Upper lobe of left lung (tissue), 6 donors: ENCODE data around the gene TDRD1. TPM values are rescaled to one million over a fixed set of nuclear protein-coding genes. Genes with fewer than 3 reads are reported as not detected.

Experiments
- ATAC-seq, 2 donors: fragments of 200-7000 bp; cut with Tn5 transposase; one replicate each; pipeline ENCODE4 v1.9.1; 2022; ENCODE audit warnings: mild to moderate bottlenecking in 2 of 2, moderate library complexity in 2 of 2; ENCODE audit not compliant: low FRiP score in 2 of 2
- DNase-seq, 2 donors: peaks; one replicate each; pipeline ENCODE4 v3.0.0-alpha.2; 2019 to 2020
- H3K27ac ChIP-seq, 4 donors: fragments of 200-600 bp; sonication (generic); one replicate each; pipeline ENCODE4 v1.5.1; 2016 to 2019
- H3K27me3 ChIP-seq, 4 donors: fragments of 200-600 bp; sonication (generic); one replicate each; pipeline ENCODE4 v1.5.1; 2017 to 2019
- H3K36me3 ChIP-seq, 4 donors: fragments of 200-600 bp; sonication (generic); one replicate each; pipeline ENCODE4 v1.5.1; 2016 to 2019
- H3K4me1 ChIP-seq, 4 donors: fragments of 200-600 bp; sonication (generic); one replicate each; pipeline ENCODE4 v1.5.1; 2018 to 2019
- H3K4me3 ChIP-seq, 4 donors: fragments of 200-600 bp; sonication (generic); one replicate each; pipeline ENCODE4 v1.5.1; 2017 to 2019; ENCODE audit warnings: mild to moderate bottlenecking in 2 of 4, moderate library complexity in 1 of 4
- H3K9me3 ChIP-seq, 4 donors: fragments of 200-600 bp; sonication (generic); one replicate each; pipeline ENCODE4 v1.5.1; 2018 to 2019
- EP300 ChIP-seq, 4 donors: sonication (generic); formaldehyde crosslinking; IDR thresholded peaks; one replicate each; pipeline ENCODE4 v1.5.1; 2017; ENCODE audit warnings: antibody characterized with exemption in 4 of 4, control low read depth in 2 of 4
- POLR2A ChIP-seq, 4 donors: fragments of 450-650 bp; IDR thresholded peaks; one replicate each; pipeline ENCODE4 v1.5.1; 2016 to 2017; ENCODE audit warnings: antibody characterized with exemption in 4 of 4, mild to moderate bottlenecking in 2 of 4
- POLR2AphosphoS5 ChIP-seq, 2 donors: sonication (generic); formaldehyde crosslinking; IDR thresholded peaks; one replicate each; pipeline ENCODE4 v1.5.1; 2017; ENCODE audit warnings: antibody characterized with exemption in 2 of 2
- WGBS, 2 donors: methylation state at CpG; one replicate each; pipeline ENCODE4 v1.1.5; 2017 to 2018; 5-methylcytosine and 5-hydroxymethylcytosine counted together
- total RNA-seq, 6 donors: library from RNA; depleted of rRNA in 4 of 6; stranded (reverse); fragments of >200 nt in 4 of 6; gene quantifications; one replicate each; pipeline versions ENCODE4 v1.1.0 to v1.2.1, GENCODE V29; 2016 to 2021
- TF ChIP-seq, protein P1 (sequence below), 6 experiments: fragments of 450-650 bp in 4 of 6; fragments of 200-600 bp in 2 of 6; sonication (generic) in 2 of 6; IDR thresholded peaks; one replicate each; pipeline ENCODE4 v1.5.1; 2016 to 2019; ENCODE audit warnings: antibody characterized with exemption in 6 of 6
- donor health status: DM: no; HTN: no; CAD: no; lungs with moderate emphysema.
- donor health status: DM: no; HTN: yes; CAD: no; lungs with severe emphysema.

Gene TDRD1
- total RNA-seq, 6 donors from 2014 or later, result 0.10 to 0.17 (median 0.14) TPM; not detected in 2

DNA sequence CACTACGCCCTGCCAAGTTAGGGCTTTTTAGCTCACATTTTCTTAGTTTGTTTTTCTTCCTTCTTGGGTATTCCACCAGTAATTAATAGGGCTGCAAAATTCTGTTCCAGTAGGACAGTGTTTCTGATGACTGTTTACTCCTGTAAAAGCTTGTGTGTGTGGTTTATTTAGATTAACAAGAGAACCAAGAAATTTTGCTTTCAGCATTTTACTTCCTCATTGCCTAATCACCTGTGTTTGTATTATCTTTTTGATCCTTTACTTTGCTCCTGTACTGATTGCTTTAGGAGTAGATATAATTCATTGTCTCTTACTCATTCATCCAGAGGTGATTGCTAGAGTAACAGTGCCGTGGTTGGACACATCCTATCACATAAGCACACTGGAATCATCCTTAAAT is 27.7 kb downstream of the TDRD1 start:
- DNase-seq, result no peak
- TF ChIP-seq POLR2A (IDR thresholded peaks at IDR 0.05), result no peak
- TF ChIP-seq EP300 (IDR thresholded peaks at IDR 0.05), result no peak
- TF ChIP-seq, protein P1, sequence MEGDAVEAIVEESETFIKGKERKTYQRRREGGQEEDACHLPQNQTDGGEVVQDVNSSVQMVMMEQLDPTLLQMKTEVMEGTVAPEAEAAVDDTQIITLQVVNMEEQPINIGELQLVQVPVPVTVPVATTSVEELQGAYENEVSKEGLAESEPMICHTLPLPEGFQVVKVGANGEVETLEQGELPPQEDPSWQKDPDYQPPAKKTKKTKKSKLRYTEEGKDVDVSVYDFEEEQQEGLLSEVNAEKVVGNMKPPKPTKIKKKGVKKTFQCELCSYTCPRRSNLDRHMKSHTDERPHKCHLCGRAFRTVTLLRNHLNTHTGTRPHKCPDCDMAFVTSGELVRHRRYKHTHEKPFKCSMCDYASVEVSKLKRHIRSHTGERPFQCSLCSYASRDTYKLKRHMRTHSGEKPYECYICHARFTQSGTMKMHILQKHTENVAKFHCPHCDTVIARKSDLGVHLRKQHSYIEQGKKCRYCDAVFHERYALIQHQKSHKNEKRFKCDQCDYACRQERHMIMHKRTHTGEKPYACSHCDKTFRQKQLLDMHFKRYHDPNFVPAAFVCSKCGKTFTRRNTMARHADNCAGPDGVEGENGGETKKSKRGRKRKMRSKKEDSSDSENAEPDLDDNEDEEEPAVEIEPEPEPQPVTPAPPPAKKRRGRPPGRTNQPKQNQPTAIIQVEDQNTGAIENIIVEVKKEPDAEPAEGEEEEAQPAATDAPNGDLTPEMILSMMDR (IDR thresholded peaks at IDR 0.05), result no peak
- no peak for TF ChIP-seq POLR2AphosphoS5 (IDR thresholded peaks at IDR 0.05)
- Histone ChIP-seq H3K4me3 (no peak overlapping the region), H3K9me3 (no peaks in the 10 kb centered on the region), H3K27ac (no peak overlapping the region), H3K27me3 (no peaks in the 10 kb centered on the region), H3K4me1 (no peaks in the 10 kb centered on the region), H3K36me3 (no peaks in the 10 kb centered on the region)
- 64 to 91% methylated on average over 2 of the region's 2 CpGs for WGBS, 2 donors
- no peak for ATAC-seq

DNA sequence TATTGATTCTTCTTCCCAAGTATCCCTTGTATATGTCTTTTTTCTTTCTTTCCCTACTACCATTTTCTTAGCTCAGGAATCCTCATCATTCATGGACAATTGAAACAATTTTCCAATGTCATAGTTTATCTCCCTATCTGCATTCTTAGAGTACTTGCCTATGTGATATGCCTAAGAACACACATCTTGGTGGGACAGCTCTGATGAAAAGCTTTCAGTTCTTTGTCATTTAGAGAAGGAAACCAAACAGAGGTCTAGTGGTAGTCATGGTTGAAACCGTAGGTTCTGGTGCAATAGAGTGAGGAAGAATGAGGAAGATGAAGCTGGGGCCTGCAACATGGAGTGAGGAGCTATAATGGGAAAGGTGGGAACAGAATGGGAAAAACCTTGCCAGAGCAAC is 28.2 kb downstream of the TDRD1 start:
- ATAC-seq (no peak), DNase-seq (no peak)
- no peaks in the 10 kb centered on the region for H3K27me3 ChIP-seq
- TF ChIP-seq, protein P1 (IDR thresholded peaks at IDR 0.05), result no peak
- TF ChIP-seq POLR2AphosphoS5 (IDR thresholded peaks at IDR 0.05), result no peak
- TF ChIP-seq EP300 (IDR thresholded peaks at IDR 0.05), result no peak
- TF ChIP-seq POLR2A (IDR thresholded peaks at IDR 0.05), result no peak
- H3K4me1 ChIP-seq, result no peaks in the 10 kb centered on the region
- H3K4me3 ChIP-seq, result no peak overlapping the region
- H3K9me3 ChIP-seq, result no peaks in the 10 kb centered on the region
- 59 to 61% methylated on average over 1 of the region's 1 CpG for WGBS, 2 donors
- H3K27ac ChIP-seq, result no peak overlapping the region
- no peaks in the 10 kb centered on the region for H3K36me3 ChIP-seq

DNA sequence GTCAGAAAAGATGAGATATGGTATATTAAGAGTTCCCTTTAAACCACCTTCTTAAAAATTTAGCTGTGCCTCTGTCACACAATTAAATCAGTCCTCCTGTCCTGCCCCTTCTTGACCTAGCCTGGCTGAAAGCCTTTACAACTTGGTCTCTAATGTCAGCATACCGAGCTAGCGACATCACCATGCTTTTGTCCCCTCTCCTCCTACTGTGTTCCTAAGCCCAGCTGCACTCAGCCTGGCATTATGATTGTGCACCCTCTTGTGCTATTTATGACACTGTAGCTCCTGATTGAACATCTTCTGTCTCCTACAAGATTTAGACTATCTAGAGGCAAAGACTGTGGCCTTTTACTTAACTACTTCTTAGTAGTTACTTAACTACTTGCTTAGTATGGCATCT is 29.2 kb downstream of the TDRD1 start:
- DNase-seq, result no peak
- TF ChIP-seq POLR2A (IDR thresholded peaks at IDR 0.05) (no peak), EP300 (IDR thresholded peaks at IDR 0.05) (no peak)
- no peak for ATAC-seq

DNA sequence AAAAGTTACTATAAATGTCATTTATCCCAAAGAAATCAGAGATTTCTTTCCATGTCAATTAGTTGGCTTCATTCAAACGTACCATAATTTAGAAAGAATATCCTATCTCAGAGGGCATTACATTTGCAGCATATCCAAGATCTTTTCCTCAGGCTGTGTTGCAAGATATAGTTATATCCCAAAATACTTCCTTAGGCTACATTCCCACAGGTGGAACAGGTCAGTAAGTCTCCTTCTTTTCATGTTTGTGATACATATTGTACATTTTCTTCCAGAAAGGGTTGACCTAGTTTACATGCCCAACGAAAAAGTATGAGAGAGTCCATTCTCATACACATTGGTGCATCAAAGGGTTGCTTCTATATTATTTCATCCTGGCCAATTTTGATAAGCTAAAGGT is 33.0 kb downstream of the TDRD1 start:
- no peak for DNase-seq
- 86 to 89% methylated on average over 2 of the region's 2 CpGs for WGBS, 2 donors

More for the DNA sequence above, 29.2 kb downstream of the TDRD1 start:
- H3K36me3 ChIP-seq, result no peaks in the 10 kb centered on the region
- no peaks in the 10 kb centered on the region for H3K4me1 ChIP-seq
- no peaks in the 10 kb centered on the region for H3K27me3 ChIP-seq
- WGBS, 2 donors, result 90 to 98% methylated on average over 2 of the region's 2 CpGs
- no peak overlapping the region for H3K27ac ChIP-seq
- H3K4me3 ChIP-seq, result no peak overlapping the region
- H3K9me3 ChIP-seq, result no peaks in the 10 kb centered on the region

DNA sequence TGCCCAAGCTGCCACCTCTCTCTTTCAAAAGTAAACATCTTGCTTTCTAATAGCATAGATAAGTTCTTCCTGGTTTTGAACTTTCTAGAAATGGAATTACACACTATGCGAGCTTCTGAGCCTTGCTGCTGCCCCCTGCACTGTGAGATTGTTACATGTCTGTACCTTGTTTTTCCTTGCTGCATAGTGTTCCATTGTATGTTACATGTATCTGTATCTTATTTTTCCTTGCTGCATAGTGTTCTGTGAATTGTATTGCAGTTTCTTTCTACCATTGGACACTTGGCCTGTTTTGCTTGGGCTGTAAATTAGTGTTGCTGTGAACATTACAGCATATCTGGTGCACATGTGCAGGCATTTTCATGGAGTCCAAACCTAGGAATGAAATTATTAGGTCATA is 35.9 kb downstream of the TDRD1 start:
- WGBS, 2 donors, result 90 to 93% methylated on average over 1 of the region's 1 CpG
- no peak overlapping the region for H3K27ac ChIP-seq
- DNase-seq (no peak), ATAC-seq (no peak)
- no peak overlapping the region for H3K4me3 ChIP-seq
- no peaks in the 10 kb centered on the region for H3K36me3 ChIP-seq
- TF ChIP-seq, protein P1 (IDR thresholded peaks at IDR 0.05), result no peak
- TF ChIP-seq POLR2AphosphoS5 (IDR thresholded peaks at IDR 0.05), result no peak
- no peak for TF ChIP-seq EP300 (IDR thresholded peaks at IDR 0.05)
- no peak for TF ChIP-seq POLR2A (IDR thresholded peaks at IDR 0.05)
- H3K4me1 ChIP-seq, result no peaks in the 10 kb centered on the region
- H3K9me3 ChIP-seq, result no peaks in the 10 kb centered on the region
- H3K27me3 ChIP-seq, result no peaks in the 10 kb centered on the region

More for the DNA sequence above, 33.0 kb downstream of the TDRD1 start:
- Histone ChIP-seq H3K4me1 (no peaks in the 10 kb centered on the region), H3K4me3 (no peak overlapping the region), H3K27ac (no peak overlapping the region), H3K9me3 (no peaks in the 10 kb centered on the region), H3K27me3 (no peaks in the 10 kb centered on the region), H3K36me3 (no peaks in the 10 kb centered on the region)
- TF ChIP-seq EP300 (IDR thresholded peaks at IDR 0.05), result no peak
- TF ChIP-seq POLR2A (IDR thresholded peaks at IDR 0.05), result no peak
- no peak for TF ChIP-seq POLR2AphosphoS5 (IDR thresholded peaks at IDR 0.05)
- TF ChIP-seq, protein P1 (IDR thresholded peaks at IDR 0.05), result no peak
- ATAC-seq, result no peak
